Activated naive CD4-positive, alpha-beta T cell treated with anti-CD3 and anti-CD28 coated beads, Interleukin-2, amount 50 U/mL, for 24 hours (primary cell): Measurements from ENCODE around the gene MED13.
"Not testable (repeated sequence)": the region's sequence is repeated elsewhere in the genome, so short reads cannot be mapped to it uniquely, and the experiment has no call there.

Source experiments
- H3K27ac Mint-ChIP-seq: one replicate; pipeline ENCODE4 v1.8.0; 2021; ENCODE audit warnings: mild to moderate bottlenecking, mixed read lengths
- H3K27me3 Mint-ChIP-seq: one replicate; pipeline ENCODE4 v1.8.0; 2021; ENCODE audit warnings: mixed read lengths
- H3K36me3 Mint-ChIP-seq: one replicate; pipeline ENCODE4 v1.8.0; 2021; ENCODE audit warnings: mixed read lengths
- H3K4me1 Mint-ChIP-seq: one replicate; pipeline ENCODE4 v1.8.0; 2021; ENCODE audit warnings: mixed read lengths
- H3K4me3 Mint-ChIP-seq: one replicate; pipeline ENCODE4 v1.8.0; 2021; ENCODE audit warnings: mild to moderate bottlenecking, mixed read lengths
- H3K9me3 Mint-ChIP-seq: one replicate; pipeline ENCODE4 v1.8.0; 2021; ENCODE audit warnings: mixed read lengths

MED13 gene

DNA sequence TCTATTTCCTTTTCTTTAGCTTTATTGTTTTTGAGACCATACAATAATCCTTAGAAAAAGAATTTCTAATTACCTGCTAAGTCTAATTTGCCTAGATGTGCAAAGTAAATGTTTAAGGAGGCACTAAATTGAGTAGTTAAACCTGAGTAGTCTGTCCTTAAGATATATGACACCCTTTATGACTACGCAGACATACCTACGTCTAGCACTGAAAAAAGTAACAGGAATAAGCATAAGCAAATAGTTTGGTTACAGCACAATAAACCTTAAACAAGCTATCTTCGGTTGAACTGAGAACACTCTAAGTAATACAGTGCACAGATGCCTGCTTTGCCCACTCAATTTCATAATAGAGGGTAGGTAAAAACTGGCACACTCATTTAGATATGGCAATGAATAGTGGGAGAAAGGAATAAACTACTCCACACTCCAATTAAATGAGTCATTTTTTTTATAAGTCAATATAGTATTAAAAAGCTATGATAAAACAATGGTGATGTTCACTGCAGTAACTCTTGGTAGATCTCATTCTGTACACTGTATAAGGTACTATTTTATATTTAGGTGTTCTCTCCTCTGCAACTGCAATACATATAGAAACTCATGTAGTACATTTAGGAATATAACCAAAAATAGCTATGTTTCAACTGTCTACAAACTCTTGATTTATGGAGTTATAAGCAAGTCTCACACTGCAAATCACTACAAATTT lies 117.6 kb downstream of the MED13 start:
- no peak overlapping the region for H3K27ac Mint-ChIP-seq
- H3K4me3 Mint-ChIP-seq, result no peak overlapping the region
- peaks cover 5% of the 10 kb centered on the region for H3K36me3 Mint-ChIP-seq
- no peaks in the 10 kb centered on the region for H3K4me1 Mint-ChIP-seq
- no peaks in the 10 kb centered on the region for H3K27me3 Mint-ChIP-seq
- no peaks in the 10 kb centered on the region for H3K9me3 Mint-ChIP-seq

DNA sequence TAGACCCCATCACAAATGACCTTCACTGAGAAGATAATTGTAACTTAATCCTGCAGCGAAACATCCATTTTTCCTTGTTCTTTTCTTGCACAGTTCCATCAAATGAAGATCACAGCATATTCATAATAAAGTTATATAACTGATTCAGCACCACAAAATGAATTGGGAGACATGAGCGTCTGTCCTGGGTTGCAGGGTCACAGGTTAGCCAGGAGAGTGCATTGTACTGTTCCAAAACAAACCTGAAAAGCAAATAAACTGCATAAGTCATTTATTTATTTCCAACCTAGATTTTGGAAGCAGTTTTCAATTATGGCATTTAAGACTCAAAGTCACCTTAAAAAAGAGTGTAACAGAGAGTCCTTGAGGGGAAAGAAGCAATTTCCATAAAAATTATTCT lies 118.7 kb downstream of the MED13 start:
- H3K27me3 Mint-ChIP-seq, result no peaks in the 10 kb centered on the region
- H3K36me3 Mint-ChIP-seq, result peaks cover 5% of the 10 kb centered on the region
- H3K27ac Mint-ChIP-seq, result peak overlapping the region; percentile 1
- H3K9me3 Mint-ChIP-seq, result no peaks in the 10 kb centered on the region
- H3K4me3 Mint-ChIP-seq, result no peak overlapping the region
- H3K4me1 Mint-ChIP-seq, result no peaks in the 10 kb centered on the region

DNA sequence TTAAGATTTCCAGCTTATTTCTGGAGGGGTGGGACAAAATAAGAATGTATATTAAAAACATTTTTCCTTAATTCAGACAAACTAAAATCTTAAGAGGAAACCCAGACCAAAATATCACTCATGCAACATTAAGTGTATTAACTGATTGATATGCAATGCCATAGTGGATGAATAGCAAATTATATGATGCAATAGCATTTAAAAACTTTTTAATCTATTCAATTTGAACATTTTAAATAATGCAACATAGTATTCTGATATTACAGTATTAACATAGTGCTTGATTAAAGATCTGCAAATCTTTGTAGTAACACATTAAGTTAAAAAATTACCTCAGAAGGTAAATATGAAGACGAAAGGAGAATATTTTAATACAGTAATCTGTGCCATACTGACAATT lies 122.0 kb downstream of the MED13 start:
- Mint-ChIP-seq H3K27me3 (no peaks in the 10 kb centered on the region), H3K9me3 (no peaks in the 10 kb centered on the region), H3K27ac (peak overlapping the region; percentile 65), H3K4me3 (no peak overlapping the region), H3K4me1 (no peaks in the 10 kb centered on the region), H3K36me3 (peaks cover 6% of the 10 kb centered on the region)

DNA sequence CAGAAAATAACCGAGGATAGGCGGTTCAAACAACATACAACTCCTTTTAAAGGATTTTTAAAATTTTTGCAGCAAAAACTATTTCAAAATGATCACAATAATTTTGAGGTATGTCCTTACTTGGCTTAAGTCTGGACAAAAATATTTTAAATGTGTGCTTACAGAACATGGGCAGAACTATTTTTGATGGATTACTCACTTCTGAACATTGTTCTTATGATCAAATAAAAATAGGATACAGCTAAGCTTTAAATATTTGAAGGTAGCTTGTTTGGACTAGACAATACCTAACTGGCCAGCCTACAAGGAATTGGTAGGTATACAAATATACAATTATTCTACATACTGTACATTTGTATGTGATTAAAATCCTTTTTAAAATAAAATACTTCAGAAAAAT lies 123.0 kb downstream of the MED13 start:
- H3K4me1 Mint-ChIP-seq, result no peaks in the 10 kb centered on the region
- no peaks in the 10 kb centered on the region for H3K27me3 Mint-ChIP-seq
- H3K27ac Mint-ChIP-seq, result no peak overlapping the region
- peaks cover 6% of the 10 kb centered on the region for H3K36me3 Mint-ChIP-seq
- H3K9me3 Mint-ChIP-seq, result no peaks in the 10 kb centered on the region
- H3K4me3 Mint-ChIP-seq, result no peak overlapping the region

DNA sequence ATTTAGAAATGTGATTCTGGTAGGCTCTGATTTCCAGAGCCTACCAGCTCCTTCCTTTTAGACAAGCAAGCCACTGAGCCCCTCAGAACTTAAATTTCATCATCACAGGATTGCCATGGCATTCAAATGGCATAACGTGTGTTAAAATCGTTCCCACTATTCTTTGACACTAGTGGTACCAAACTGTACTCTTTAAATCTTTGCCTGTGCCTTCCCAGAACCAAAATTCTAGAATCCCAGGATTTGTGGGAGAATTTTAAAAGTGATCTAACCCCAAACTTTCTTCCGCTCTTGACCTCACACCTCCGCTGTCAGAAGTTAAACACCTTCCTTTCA lies 137.0 kb downstream of the MED13 start:
- H3K27me3 Mint-ChIP-seq, result peaks cover 2% of the 10 kb centered on the region
- no peaks in the 10 kb centered on the region for H3K9me3 Mint-ChIP-seq
- peaks cover 1% of the 10 kb centered on the region for H3K36me3 Mint-ChIP-seq
- peaks cover 19% of the 10 kb centered on the region for H3K4me1 Mint-ChIP-seq
- H3K27ac Mint-ChIP-seq, result peak overlapping the region; percentile 100
- H3K4me3 Mint-ChIP-seq, result peak overlapping the region; percentile 99

DNA sequence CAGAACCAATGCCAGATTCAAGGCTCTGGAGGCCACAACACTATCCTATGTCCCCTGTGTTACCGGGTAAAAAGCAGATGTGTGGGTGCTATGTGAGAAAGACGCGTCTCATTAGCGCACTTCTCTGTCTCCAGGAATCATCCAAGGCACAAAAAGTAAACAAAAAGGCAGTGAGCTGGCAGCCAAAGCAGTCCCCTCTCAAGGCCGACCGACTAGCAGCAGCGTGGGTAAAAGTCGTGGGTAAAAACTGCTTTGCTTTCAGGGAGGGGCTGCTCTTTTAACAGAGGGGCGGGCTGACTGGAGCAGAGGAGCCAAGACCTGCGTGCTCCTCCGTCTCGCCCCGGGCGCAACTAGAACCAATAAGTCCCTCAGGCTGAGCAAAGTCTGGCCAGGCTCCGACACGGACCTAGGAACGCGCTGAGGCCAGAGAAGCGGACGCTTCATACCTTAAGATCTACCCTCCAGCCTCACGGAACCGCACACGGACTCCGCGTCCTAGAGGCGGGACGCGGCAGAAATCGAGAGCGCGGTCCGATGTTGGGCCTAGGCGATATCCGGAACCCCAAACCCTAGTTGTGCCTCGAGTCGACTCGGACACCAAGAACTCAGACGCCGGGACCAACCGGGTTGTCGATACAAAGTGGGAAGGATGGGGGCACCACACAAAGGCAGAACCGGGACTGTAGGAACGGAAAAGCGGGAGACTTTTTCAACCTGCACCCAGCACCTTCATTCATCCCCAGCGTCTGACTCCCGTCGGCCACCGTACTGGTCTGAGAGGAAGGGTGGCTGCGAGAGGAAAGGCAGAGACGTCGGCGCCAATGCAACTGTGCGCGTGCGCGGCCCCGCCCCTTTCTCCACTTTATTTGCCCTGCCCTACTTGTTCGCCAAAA lies 137.6 kb downstream of the MED13 start, which contains the start of gene INTS2:
TSS of gene INTS2 (minus strand) at position 775 of the 893 bp plus-strand sequence. CDS start 1,338 bp downstream, outside the sequence.
- H3K9me3 Mint-ChIP-seq, result no peaks in the 10 kb centered on the region
- H3K4me3 Mint-ChIP-seq, result peak within 1 kb of the TSS; percentile 99

DNA sequence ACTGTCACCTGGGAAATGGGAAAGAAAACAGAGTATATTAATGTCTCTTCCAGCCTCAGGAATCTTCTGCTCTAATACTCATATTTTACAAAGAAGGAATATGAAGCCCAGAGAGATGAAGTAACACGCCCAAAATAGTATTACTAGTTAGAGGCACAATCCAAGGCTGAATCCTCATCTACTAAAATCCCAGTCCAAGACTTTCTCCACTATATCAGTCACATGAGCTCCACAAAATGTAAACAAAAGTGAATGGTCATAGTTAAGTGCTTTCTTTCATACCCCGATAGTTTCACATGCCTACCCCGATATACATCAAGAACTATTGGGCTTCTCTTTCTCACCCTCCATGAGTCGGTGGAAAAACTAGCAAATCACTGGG lies 138.3 kb downstream of the MED13 start:
- Mint-ChIP-seq H3K27ac (peak overlapping the region; percentile 100), H3K36me3 (peaks cover 3% of the 10 kb centered on the region), H3K27me3 (peaks cover 2% of the 10 kb centered on the region), H3K4me3 (peak overlapping the region; percentile 99), H3K4me1 (peaks cover 19% of the 10 kb centered on the region), H3K9me3 (no peaks in the 10 kb centered on the region)

More for the DNA sequence above, 137.6 kb downstream of the MED13 start, which contains the start of gene INTS2:
- Mint-ChIP-seq H3K27me3 (peaks cover 2% of the 10 kb centered on the region), H3K36me3 (peaks cover 2% of the 10 kb centered on the region), H3K4me1 (peaks cover 19% of the 10 kb centered on the region), H3K27ac (peak within 1 kb of the TSS; percentile 100)

DNA sequence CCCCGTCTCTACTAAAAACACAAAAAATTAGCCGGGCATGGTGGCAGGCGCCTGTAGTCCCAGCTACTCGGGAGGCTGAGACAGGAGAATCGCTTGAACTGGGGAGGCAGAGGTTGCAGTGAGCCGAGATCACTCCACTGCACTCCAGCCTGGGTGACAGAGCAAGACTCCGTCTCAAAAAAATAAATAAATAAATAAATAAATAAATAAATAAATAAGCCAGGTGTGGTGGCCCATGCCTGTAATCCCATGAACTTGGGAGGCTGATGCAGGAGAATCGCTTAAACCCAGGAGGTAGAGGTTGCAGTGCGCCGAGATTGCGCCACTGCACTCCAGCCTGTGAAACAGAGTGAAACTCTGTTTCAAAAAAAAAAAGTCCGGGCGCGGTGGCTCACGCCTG lies 149.9 kb downstream of the MED13 start:
- not testable (repeated sequence) for H3K4me1 Mint-ChIP-seq, H3K27me3 Mint-ChIP-seq, H3K4me3 Mint-ChIP-seq, H3K9me3 Mint-ChIP-seq, H3K27ac Mint-ChIP-seq
- peaks cover 20% of the 10 kb centered on the region for H3K36me3 Mint-ChIP-seq

DNA sequence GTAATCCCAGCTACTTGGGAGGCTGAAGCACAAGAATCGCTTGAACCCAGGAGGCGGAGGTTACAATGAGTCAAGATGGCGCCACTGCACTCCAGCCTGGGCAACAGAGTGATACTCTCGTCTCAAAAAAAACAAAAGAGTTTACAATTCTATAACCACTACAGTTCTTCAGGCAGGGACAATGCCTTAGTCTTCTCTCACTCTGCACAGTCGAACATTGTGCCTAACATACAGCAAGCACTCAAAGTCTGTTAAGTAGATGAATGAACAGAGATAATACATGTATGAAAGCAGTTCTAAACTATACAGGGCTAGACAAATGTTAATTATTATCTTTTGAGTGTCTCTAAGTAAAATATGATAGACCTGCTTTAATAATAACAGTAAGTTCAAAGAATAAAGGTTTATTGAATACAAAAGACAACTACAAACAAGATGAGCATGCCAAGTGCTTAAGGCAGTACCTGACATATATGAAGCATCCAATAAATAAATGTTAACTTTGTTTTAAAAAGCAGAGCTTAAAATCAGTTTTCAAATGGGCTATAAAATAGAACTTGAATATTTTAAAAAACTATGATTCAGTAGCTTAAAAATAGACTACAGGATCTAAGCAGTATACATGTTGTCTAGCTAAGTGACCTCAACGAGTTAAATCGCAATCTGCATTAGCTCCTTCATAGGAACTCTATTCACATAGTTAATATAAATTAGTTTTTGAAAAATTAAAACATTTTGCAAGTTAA lies 156.6 kb downstream of the MED13 start:
- Mint-ChIP-seq H3K27me3 (no peaks in the 10 kb centered on the region), H3K27ac (no peak overlapping the region), H3K9me3 (no peaks in the 10 kb centered on the region), H3K4me1 (no peaks in the 10 kb centered on the region), H3K36me3 (peaks cover 11% of the 10 kb centered on the region), H3K4me3 (no peak overlapping the region)

DNA sequence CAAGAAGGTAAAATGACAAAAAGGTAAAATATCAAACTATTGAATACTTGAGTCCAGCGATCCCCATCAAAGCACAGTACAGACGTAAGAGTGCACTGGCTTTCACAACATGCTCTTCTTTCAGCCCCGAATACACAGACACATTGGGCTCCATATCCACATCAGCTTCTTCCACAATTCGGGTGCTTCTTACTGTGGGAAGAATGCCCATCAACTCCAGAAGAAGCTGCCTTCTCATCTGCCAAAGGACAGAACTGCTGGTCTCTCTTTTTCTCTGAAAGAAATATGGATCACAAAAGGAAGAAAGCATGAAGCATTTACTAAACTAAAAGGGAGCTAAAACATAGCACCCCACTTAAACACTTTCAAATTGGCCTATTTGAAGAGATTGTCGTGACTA lies 157.7 kb downstream of the MED13 start:
- Mint-ChIP-seq H3K27ac (peak overlapping the region; percentile 48), H3K27me3 (no peaks in the 10 kb centered on the region), H3K9me3 (no peaks in the 10 kb centered on the region), H3K4me3 (no peak overlapping the region), H3K4me1 (no peaks in the 10 kb centered on the region), H3K36me3 (peaks cover 15% of the 10 kb centered on the region)

DNA sequence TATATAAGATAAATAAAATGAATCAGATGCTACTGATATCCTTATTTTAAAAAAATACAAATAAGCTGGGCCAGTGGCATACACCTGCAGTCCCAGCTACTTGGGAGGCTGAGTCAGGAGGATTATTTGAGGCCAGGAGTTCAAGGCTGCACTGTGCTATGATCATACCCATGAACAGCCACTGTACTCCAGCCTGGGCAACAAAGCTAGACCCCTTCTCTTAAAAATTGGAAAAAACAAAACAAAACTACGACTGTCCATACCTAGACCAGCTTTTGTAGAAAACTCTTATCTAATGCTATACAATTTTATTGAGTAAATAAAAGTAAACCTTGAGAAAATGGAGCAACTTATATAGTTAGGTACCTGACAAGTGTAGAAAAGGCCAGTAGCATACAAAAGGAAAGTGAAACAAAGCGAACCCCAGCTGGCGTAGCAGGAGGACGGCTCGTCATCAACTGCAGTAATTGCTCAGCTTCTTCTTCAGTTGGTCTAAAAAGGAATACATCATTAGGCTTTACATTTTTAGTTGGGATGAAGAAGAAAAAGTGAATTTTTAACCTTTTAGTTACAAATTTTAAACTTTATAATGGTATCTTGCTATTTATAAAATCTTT lies 160.9 kb downstream of the MED13 start:
- H3K9me3 Mint-ChIP-seq, result no peaks in the 10 kb centered on the region
- peak overlapping the region; percentile 39 for H3K4me3 Mint-ChIP-seq
- peak overlapping the region; percentile 46 for H3K27ac Mint-ChIP-seq
- H3K4me1 Mint-ChIP-seq, result no peaks in the 10 kb centered on the region
- H3K36me3 Mint-ChIP-seq, result peaks cover 14% of the 10 kb centered on the region
- H3K27me3 Mint-ChIP-seq, result no peaks in the 10 kb centered on the region

DNA sequence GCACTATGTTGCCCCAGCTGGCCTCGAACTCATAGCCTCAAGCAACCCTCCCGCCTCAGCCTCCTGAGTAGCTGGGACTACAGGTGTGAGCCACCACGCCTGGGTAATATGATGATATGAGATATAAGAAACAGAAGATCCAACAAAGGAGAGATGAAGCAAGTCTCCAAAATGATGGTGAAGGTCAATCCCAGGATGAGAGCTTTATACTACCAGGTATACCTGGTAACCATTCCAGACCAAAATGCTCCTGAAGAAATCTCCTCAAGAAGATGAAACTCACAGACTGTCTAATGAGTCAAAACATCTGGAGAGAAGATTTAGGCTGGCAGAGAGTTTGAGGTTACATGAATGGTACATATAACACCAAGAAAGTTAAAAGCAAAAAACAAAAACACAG lies 161.8 kb downstream of the MED13 start:
- H3K27ac Mint-ChIP-seq, result no peak overlapping the region
- H3K4me1 Mint-ChIP-seq, result no peaks in the 10 kb centered on the region
- peaks cover 14% of the 10 kb centered on the region for H3K36me3 Mint-ChIP-seq
- no peaks in the 10 kb centered on the region for H3K27me3 Mint-ChIP-seq
- H3K4me3 Mint-ChIP-seq, result no peak overlapping the region
- H3K9me3 Mint-ChIP-seq, result no peaks in the 10 kb centered on the region

DNA sequence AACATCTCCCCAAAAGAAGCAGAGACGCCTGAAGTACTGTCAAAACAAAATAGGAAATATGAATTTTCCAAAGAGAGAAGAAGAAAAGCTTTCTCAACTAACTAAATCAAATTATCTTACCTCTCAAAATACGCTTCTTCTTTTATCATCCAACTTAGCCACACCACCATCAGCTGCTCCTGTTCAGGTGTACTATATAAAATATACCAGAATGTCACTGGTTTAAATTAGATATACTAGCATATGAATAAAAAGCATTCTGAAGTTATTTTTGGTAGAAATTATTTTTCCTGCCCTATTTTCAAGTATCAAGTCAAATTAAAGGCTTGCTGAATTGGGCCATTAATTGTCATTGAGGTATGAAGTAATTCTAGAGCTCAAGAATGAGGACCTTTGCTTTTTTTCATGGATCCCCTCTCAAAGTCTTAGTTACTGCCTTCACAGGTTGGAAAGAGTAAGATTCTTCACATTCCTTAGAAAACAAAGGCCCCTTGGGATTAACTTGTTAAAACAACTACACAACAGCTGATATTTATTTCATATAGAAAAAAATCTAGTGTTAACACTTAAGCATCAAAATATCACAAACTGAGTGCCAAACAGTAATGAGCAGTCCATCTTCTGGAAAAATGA lies 167.4 kb downstream of the MED13 start:
- Mint-ChIP-seq H3K36me3 (peaks cover 12% of the 10 kb centered on the region), H3K4me3 (no peak overlapping the region), H3K27me3 (no peaks in the 10 kb centered on the region), H3K4me1 (no peaks in the 10 kb centered on the region), H3K27ac (no peak overlapping the region), H3K9me3 (no peaks in the 10 kb centered on the region)

DNA sequence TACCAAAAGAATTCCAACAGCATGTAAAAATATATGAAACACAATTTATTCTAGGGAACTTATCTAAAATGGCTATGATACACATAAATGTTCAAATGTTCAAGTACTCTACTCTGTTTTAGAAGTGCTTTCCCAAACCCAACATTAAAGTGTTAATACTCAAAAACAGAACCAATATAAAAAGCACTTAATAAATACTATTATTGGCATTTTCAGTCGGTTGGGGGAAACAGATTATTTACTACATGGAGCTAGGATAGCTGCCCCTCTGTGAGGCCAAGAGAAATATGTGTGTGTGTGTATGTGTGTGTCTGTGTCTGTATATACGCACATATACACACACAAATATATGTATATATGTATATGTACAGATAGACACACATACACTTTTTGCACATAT lies 169.7 kb downstream of the MED13 start:
- H3K9me3 Mint-ChIP-seq, result no peaks in the 10 kb centered on the region
- no peak overlapping the region for H3K27ac Mint-ChIP-seq
- H3K36me3 Mint-ChIP-seq, result peaks cover 10% of the 10 kb centered on the region

DNA sequence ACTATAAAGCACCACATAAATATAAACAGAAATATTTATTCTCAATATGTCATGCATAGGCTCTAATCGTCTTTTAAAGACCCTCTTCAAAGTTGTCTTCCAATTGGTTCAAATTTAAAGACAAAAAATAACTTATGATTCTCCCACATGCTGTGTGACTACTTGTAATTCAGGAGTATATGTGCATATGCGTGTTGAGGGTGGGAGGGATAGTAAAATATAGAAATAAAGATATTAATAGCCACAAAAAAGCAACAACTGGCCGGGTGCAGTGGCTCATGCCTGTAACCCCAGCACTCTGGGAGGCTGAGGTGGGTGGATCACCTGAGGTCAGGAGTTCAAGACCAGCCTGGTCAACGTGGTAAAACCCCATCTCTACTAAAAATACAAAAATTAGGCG lies 170.8 kb downstream of the MED13 start:
- H3K4me1 Mint-ChIP-seq, H3K9me3 Mint-ChIP-seq, H3K36me3 Mint-ChIP-seq, H3K4me3 Mint-ChIP-seq, H3K27ac Mint-ChIP-seq, H3K27me3 Mint-ChIP-seq: not testable (repeated sequence)

More for the DNA sequence above, 169.7 kb downstream of the MED13 start:
- H3K4me1 Mint-ChIP-seq, result no peaks in the 10 kb centered on the region
- H3K4me3 Mint-ChIP-seq, result no peak overlapping the region
- H3K27me3 Mint-ChIP-seq, result no peaks in the 10 kb centered on the region
